Aorta (tissue), 5 donors: ENCODE data around the gene GPR180. TPM values are rescaled to one million over a fixed set of nuclear protein-coding genes. Genes with fewer than 3 reads are reported as not detected.

ENCODE experiments used
- ATAC-seq: fragments of 200-7000 bp; cut with Tn5 transposase; one replicate; pipeline ENCODE4 v1.9.1; 2022; ENCODE audit warnings: moderate library complexity; ENCODE audit not compliant: low FRiP score
- DNase-seq, 2 donors: peaks; one replicate each; pipeline ENCODE4 v3.0.0-alpha.2; 2020
- H3K27ac ChIP-seq, 2 donors: one replicate each; pipeline ENCODE4 v1.5.1; 2013; ENCODE audit warnings: low read length in 2 of 2, mild to moderate bottlenecking in 2 of 2, moderate library complexity in 2 of 2, control low read depth in 1 of 2, inconsistent platforms in 1 of 2, low read depth in 1 of 2
- H3K27me3 ChIP-seq, 2 donors: one replicate each; pipeline ENCODE4 v1.6.1; 2013; ENCODE audit warnings: control low read depth in 1 of 2, low read length in 1 of 2, mild to moderate bottlenecking in 1 of 2, moderate library complexity in 1 of 2; ENCODE audit not compliant: insufficient read depth in 2 of 2, control insufficient read depth in 1 of 2
- H3K36me3 ChIP-seq, 2 donors: one replicate each; pipeline ENCODE4 v1.6.1; 2013; ENCODE audit warnings: control low read depth in 1 of 2, low read length in 1 of 2, mild to moderate bottlenecking in 1 of 2; ENCODE audit not compliant: insufficient read depth in 2 of 2, control insufficient read depth in 1 of 2
- H3K4me1 ChIP-seq, 2 donors: one replicate each; pipeline ENCODE4 v1.6.1; 2013; ENCODE audit warnings: low read length in 2 of 2, control low read depth in 1 of 2, mild to moderate bottlenecking in 1 of 2, moderate library complexity in 1 of 2; ENCODE audit not compliant: insufficient read depth in 2 of 2, control insufficient read depth in 1 of 2
- H3K4me3 ChIP-seq, 2 donors: one replicate each; pipeline ENCODE4 v1.5.1; 2013; ENCODE audit warnings: low read length in 2 of 2, control low read depth in 1 of 2, mild to moderate bottlenecking in 1 of 2
- H3K9me3 ChIP-seq: one replicate; pipeline ENCODE4 v1.6.1; 2013; ENCODE audit warnings: mild to moderate bottlenecking, low read length; ENCODE audit not compliant: control insufficient read depth
- WGBS, 2 donors: extraction: QIAGEN DNeasy Blood & Tissue Kit; methylation state at CpG; one replicate each; pipeline ENCODE4 v1.1.7; 2013; 5-methylcytosine and 5-hydroxymethylcytosine counted together
- intact Hi-C, 2 donors: fragments of 100-400 bp; cut with DNase I; formaldehyde crosslinking; loops; one replicate each; pipeline versions ENCODE4 v1.14.2 to v1.15.0; 2022
- polyA plus RNA-seq, 2 donors: library from polyadenylated mRNA; stranded (reverse); fragments of 200-250 nt; gene quantifications; one replicate each; pipeline ENCODE4 v1.2.3, GENCODE V29; 2013
- total RNA-seq, 2 donors: library from RNA; stranded (reverse); fragmentation: NEBNext Ultra II Directional; extraction: Animal tissue kit (Norgen Biotek cat#: 25700); gene quantifications; one replicate each; pipeline ENCODE4 v1.2.1, GENCODE V29; 2021
- donor health status: healthy with polysubstance abuse.
- donor health status: Bipolar disorder and iron deficiency.
- donor health status: DM: no; HTN: no; CAD: no.
- donor health status: DM: no; HTN: no; CAD: no.
- donor health status: DM: yes; HTN: yes; CAD: no.

Gene GPR180
- total and polyA plus RNA-seq, 4 donors, result 2.0 to 6.6 (median 4.0) TPM

DNA sequence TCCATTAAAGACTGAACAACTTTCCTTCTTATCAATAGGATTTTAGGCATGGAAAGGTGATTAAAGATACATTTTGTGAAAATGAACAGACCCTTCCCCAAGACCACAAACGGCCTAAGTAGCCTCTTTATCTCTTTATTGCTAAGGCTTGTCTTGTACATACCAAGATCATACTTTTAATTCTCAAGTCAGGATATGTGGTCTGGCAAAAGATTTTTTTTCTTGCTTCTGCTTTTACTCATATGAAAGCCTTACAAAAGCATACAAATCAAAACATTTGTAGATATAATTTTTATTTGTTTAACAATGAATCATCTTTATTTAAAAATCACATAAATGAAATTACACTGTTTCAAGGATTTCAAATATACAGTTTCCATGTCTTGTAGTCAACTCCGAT lies 41.5 kb upstream of the GPR180 start:
- WGBS, 2 donors, result 53 to 60% methylated on average over 2 of the region's 2 CpGs
- no peak overlapping the region for H3K27ac ChIP-seq
- DNase-seq (no peak), ATAC-seq (no peak)
- H3K9me3 ChIP-seq, result no peaks in the 10 kb centered on the region
- no peaks in the 10 kb centered on the region for H3K27me3 ChIP-seq
- no peaks in the 10 kb centered on the region for H3K4me1 ChIP-seq
- H3K36me3 ChIP-seq, result no peaks in the 10 kb centered on the region
- no peak overlapping the region for H3K4me3 ChIP-seq
- intact Hi-C loops, result no loop called here

DNA sequence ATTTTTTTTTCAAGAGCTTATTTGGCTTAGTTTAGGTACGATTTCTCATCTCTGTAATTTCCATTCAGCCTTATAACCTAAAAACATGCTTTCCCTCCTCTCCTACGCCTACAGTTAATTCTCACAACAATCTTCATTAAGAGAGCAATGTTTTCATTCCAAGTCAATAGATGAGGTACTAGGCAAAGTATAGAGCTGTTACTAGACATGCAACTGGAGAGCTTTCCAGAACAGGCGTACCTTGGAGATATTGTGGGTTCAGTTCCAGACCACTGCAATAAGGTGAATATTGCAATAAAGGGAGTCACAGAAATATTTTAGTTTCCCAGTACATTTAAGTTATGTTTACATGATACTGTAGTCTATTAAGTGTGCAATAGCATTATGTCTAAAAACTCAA lies 40.5 kb upstream of the GPR180 start:
- intact Hi-C loops, result no loop called here
- no peaks in the 10 kb centered on the region for H3K36me3 ChIP-seq
- H3K27me3 ChIP-seq, result no peaks in the 10 kb centered on the region
- DNase-seq (no peak), ATAC-seq (no peak)
- no peak overlapping the region for H3K4me3 ChIP-seq
- no peaks in the 10 kb centered on the region for H3K9me3 ChIP-seq
- no peak overlapping the region for H3K27ac ChIP-seq
- H3K4me1 ChIP-seq, result no peaks in the 10 kb centered on the region
- 85 to 89% methylated on average over 3 of the region's 3 CpGs for WGBS, 2 donors

DNA sequence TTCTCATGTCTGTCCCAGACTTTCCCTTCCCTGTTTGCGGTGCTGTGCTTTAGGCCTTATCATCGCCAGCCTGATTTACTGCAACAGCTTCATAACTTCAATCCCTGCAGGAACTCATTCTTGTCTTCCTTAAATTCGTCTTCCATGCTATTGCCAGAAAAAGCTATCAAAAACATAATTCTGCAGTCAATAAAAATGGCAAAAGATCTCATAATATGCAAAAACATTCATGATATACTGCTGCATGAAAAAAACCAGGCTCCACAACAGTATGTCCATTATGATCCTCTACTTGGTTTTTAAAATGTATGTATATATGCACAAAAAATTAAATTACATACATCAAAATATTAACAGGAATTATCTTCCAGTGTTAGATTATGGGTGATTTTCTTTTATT lies 34.1 kb upstream of the GPR180 start:
- WGBS, 2 donors, result 67 to 82% methylated on average over 3 of the region's 3 CpGs
- H3K36me3 ChIP-seq, result peaks cover 0 to 13% of the 10 kb centered on the region in 2 donors
- ATAC-seq (no peak), DNase-seq (no peak)
- H3K4me1 ChIP-seq, result no peaks in the 10 kb centered on the region
- H3K27ac ChIP-seq, result no peak overlapping the region
- H3K4me3 ChIP-seq, result no peak overlapping the region
- no peaks in the 10 kb centered on the region for H3K27me3 ChIP-seq
- no peaks in the 10 kb centered on the region for H3K9me3 ChIP-seq
- intact Hi-C loops, result no loop called here

DNA sequence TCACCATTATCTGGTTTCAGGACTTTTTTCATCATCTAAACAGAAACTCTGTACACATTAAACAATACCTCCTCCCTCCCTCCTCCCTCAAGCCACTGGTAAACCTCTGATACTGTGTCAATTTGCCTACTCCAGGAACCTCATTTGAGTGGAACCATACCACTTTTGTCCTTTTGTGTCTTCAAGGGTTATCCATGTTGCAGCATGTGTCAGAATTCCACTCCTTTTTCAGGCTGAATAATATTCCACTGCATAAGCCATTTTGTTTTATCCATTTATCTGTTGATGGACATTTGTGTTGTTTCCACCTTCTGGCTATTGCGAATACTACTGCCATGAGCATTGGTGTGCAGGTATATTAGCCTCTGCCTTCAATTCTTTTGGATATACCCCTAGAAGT lies 33.2 kb upstream of the GPR180 start:
- 99 to 100% methylated on average over 1 of the region's 1 CpG for WGBS, 2 donors

DNA sequence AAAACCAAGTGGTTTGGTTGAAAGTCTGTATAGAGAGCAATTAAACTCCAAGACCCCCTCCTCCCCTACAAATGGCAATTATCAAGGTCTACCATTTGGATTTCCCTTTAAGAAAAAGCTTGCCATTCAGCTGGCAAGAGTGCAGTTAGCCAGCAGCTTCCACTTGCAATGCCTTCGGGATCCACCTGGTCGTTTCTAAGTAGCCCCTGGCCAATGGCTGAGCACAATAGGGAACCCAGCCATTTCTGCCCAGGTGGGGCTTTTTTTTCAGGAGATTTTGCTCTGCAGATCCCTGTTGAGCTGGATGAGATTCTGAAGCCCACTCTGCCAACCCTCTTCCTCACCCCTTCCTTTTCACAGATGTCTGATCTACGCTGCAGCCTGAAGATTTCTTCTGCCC lies 32.0 kb upstream of the GPR180 start:
- Histone ChIP-seq H3K27ac (no peak overlapping the region), H3K4me3 (no peak overlapping the region), H3K4me1 (no peaks in the 10 kb centered on the region), H3K9me3 (no peaks in the 10 kb centered on the region), H3K36me3 (peaks cover 0 to 19% of the 10 kb centered on the region in 2 donors), H3K27me3 (no peaks in the 10 kb centered on the region)
- intact Hi-C loops, result no loop called here
- DNase-seq, result no peak
- no peak for ATAC-seq
- WGBS, 2 donors, result 88 to 91% methylated on average over 3 of the region's 3 CpGs

More for the DNA sequence above, 33.2 kb upstream of the GPR180 start:
- ATAC-seq, result no peak
- no peak for DNase-seq
- H3K27ac ChIP-seq, result no peak overlapping the region
- intact Hi-C loops, result no loop called here
- peaks cover 0 to 17% of the 10 kb centered on the region in 2 donors for H3K36me3 ChIP-seq
- no peaks in the 10 kb centered on the region for H3K4me1 ChIP-seq
- no peaks in the 10 kb centered on the region for H3K9me3 ChIP-seq
- H3K4me3 ChIP-seq, result no peak overlapping the region
- no peaks in the 10 kb centered on the region for H3K27me3 ChIP-seq

DNA sequence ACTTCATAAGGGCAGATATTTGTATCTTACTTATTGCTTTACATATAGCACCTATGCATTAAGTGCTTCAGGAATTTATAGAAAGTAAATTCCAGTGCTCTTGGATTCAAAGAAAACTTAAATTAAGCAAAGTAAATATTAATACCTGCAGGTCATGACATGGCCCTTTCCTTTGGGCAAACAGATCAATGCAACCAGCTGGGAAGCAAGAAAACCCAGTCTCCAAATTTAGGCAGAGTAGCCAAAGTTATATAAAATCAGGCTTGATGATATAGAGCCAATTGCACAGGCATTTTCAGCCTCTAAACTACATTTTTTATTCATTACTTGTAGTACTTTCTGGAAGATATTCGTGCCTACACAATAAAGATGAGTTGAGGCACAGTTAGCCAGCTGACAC lies 22.6 kb upstream of the GPR180 start:
- DNase-seq, result no peak
- WGBS, 2 donors, result 84% methylated on average over 1 of the region's 1 CpG
- Histone ChIP-seq H3K27ac (no peak overlapping the region), H3K4me3 (no peak overlapping the region), H3K9me3 (no peaks in the 10 kb centered on the region), H3K4me1 (no peaks in the 10 kb centered on the region), H3K36me3 (peaks cover 9 to 13% of the 10 kb centered on the region in 2 donors), H3K27me3 (no peaks in the 10 kb centered on the region)
- ATAC-seq, result no peak
- intact Hi-C loops, result no loop called here

DNA sequence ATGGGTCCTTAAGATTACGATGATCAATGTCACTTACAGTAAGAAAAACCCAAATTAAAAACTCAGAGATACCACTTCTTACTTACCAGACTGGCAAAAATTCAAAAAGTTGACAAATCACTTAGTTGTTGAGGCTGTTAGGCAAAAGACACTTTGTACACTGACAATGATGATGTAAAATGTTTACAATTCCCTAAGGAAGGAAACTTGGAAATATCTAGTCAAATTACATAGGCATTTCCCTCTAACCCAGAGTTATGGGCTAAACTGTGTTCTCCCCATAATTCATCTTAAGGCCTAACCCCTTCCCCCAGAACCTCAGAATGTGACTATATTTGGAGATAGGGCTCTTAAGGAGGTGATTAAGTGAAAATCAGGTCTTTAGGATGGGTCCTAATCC lies 17.7 kb upstream of the GPR180 start:
- 97% methylated on average over 1 of the region's 1 CpG for WGBS, 2 donors
- H3K9me3 ChIP-seq, result no peaks in the 10 kb centered on the region
- DNase-seq (no peak), ATAC-seq (no peak)
- no peak overlapping the region for H3K4me3 ChIP-seq
- peaks cover 5 to 11% of the 10 kb centered on the region in 2 donors for H3K36me3 ChIP-seq
- intact Hi-C loops, result no loop called here
- H3K27me3 ChIP-seq, result no peaks in the 10 kb centered on the region
- no peaks in the 10 kb centered on the region for H3K4me1 ChIP-seq
- no peak overlapping the region for H3K27ac ChIP-seq

DNA sequence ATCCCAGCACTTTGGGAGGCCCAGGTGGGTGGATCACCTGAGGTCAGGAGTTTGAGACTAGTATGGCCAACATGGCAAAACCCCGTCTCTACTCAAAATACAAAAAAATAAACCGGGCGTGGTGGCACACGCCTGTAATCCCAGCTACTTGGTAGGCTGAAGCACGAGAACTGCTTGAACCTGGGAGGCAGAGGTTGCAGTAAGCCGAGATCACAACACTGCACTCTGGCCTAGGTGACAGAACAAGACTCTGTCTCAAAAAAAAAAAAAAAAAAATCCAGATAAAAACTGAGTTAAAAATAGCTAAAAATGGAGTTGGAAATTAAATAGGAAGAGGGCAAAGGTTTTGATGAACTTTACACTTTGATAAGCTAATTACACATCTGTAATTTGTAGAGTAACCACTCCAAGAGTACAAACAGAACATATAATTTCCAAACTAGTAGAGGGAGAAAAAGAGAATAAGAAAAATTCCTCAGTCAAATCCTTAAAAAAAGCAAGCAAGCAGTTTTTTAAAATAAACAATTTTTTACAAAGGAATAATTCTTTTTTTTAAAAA lies 16.0 kb upstream of the GPR180 start:
- Histone ChIP-seq H3K27ac (no peak overlapping the region), H3K4me1 (no peaks in the 10 kb centered on the region), H3K4me3 (no peak overlapping the region), H3K9me3 (no peaks in the 10 kb centered on the region), H3K36me3 (peaks cover 0 to 7% of the 10 kb centered on the region in 2 donors), H3K27me3 (no peaks in the 10 kb centered on the region)
- no peak for DNase-seq
- ATAC-seq, result no peak
- WGBS, 2 donors, result 95% methylated on average over 6 of the region's 6 CpGs
- intact Hi-C loops, result no loop called here

DNA sequence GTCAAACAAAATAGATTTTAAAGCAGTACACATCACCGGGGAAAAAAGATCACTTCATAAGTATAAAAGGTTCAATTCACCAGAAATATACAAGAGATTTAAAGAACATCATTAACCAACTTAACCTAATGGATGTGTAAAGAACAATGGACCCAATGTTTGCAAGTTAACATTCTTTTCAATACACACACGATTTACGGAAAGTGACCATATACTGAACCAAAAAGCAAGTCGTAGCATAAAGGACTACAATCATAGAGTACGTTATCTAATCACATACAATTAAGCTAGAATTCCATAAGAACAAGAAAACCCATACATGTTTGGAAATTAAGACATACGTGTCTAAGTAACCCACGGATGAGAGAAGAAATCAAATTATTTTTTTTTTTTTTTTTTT lies 15.3 kb upstream of the GPR180 start:
- Histone ChIP-seq H3K4me3 (no peak overlapping the region), H3K27me3 (no peaks in the 10 kb centered on the region), H3K9me3 (no peaks in the 10 kb centered on the region), H3K4me1 (no peaks in the 10 kb centered on the region), H3K36me3 (peaks cover 0 to 4% of the 10 kb centered on the region in 2 donors), H3K27ac (no peak overlapping the region)
- DNase-seq (no peak), ATAC-seq (no peak)
- intact Hi-C loops, result no loop called here
- 90 to 93% methylated on average over 7 of the region's 7 CpGs for WGBS, 2 donors
